ENCODE results near the gene C16orf82. TPM values are rescaled to one million over a fixed set of nuclear protein-coding genes. Genes with fewer than 3 reads are reported as not detected.

C16orf82 gene
- total RNA-seq, 1 donor from 2014 or later, result not detected

- peaks cover 2% of the 10 kb centered on the region for H3K27me3 Mint-ChIP-seq (ENCODE audit: unreplicated experiment)
- TF ChIP-seq, protein P1, sequence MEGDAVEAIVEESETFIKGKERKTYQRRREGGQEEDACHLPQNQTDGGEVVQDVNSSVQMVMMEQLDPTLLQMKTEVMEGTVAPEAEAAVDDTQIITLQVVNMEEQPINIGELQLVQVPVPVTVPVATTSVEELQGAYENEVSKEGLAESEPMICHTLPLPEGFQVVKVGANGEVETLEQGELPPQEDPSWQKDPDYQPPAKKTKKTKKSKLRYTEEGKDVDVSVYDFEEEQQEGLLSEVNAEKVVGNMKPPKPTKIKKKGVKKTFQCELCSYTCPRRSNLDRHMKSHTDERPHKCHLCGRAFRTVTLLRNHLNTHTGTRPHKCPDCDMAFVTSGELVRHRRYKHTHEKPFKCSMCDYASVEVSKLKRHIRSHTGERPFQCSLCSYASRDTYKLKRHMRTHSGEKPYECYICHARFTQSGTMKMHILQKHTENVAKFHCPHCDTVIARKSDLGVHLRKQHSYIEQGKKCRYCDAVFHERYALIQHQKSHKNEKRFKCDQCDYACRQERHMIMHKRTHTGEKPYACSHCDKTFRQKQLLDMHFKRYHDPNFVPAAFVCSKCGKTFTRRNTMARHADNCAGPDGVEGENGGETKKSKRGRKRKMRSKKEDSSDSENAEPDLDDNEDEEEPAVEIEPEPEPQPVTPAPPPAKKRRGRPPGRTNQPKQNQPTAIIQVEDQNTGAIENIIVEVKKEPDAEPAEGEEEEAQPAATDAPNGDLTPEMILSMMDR (IDR thresholded peaks at IDR 0.05; ENCODE audit: unreplicated experiment), result no peak
- no peak overlapping the region for H3K4me3 Mint-ChIP-seq (ENCODE audit: unreplicated experiment)
- no peaks in the 10 kb centered on the region for H3K36me3 Mint-ChIP-seq (ENCODE audit: low read depth, unreplicated experiment)
- DNase-seq (ENCODE audit: low spot score), result no peak
- no peaks in the 10 kb centered on the region for H3K4me1 Mint-ChIP-seq (ENCODE audit: unreplicated experiment)
- H3K27ac Mint-ChIP-seq (ENCODE audit: unreplicated experiment), result no peak overlapping the region
- peaks cover 7% of the 10 kb centered on the region for H3K9me3 Mint-ChIP-seq (ENCODE audit: unreplicated experiment)
Observed at GRCh38 chr16:27111486-27111885, 44.8 kb downstream of the C16orf82 start.

- TF ChIP-seq, protein P1 (IDR thresholded peaks at IDR 0.05; ENCODE audit: unreplicated experiment), result no peak
- Mint-ChIP-seq H3K27me3 (ENCODE audit: unreplicated experiment) (peaks cover 2% of the 10 kb centered on the region), H3K9me3 (ENCODE audit: unreplicated experiment) (peaks cover 7% of the 10 kb centered on the region), H3K4me3 (ENCODE audit: unreplicated experiment) (no peak overlapping the region), H3K27ac (ENCODE audit: unreplicated experiment) (no peak overlapping the region), H3K36me3 (ENCODE audit: low read depth, unreplicated experiment) (no peaks in the 10 kb centered on the region), H3K4me1 (ENCODE audit: unreplicated experiment) (no peaks in the 10 kb centered on the region)
- DNase-seq (ENCODE audit: low spot score), result no peak
Observed at GRCh38 chr16:27112093-27112811, 45.5 kb downstream of the C16orf82 start.

GRCh38 chr16:27113341-27113841 is 46.7 kb downstream of the C16orf82 start:
- H3K9me3 Mint-ChIP-seq (ENCODE audit: unreplicated experiment), result peaks cover 7% of the 10 kb centered on the region
- no peak overlapping the region for H3K27ac Mint-ChIP-seq (ENCODE audit: unreplicated experiment)
- H3K4me3 Mint-ChIP-seq (ENCODE audit: unreplicated experiment), result no peak overlapping the region

GRCh38 chr16:27114006-27114405 is 47.3 kb downstream of the C16orf82 start:
- Mint-ChIP-seq H3K4me1 (ENCODE audit: unreplicated experiment) (no peaks in the 10 kb centered on the region), H3K36me3 (ENCODE audit: low read depth, unreplicated experiment) (no peaks in the 10 kb centered on the region), H3K27ac (ENCODE audit: unreplicated experiment) (no peak overlapping the region), H3K9me3 (ENCODE audit: unreplicated experiment) (peaks cover 7% of the 10 kb centered on the region), H3K4me3 (ENCODE audit: unreplicated experiment) (no peak overlapping the region), H3K27me3 (ENCODE audit: unreplicated experiment) (peaks cover 2% of the 10 kb centered on the region)
- no peak for DNase-seq (ENCODE audit: low spot score)
- TF ChIP-seq, protein P1 (IDR thresholded peaks at IDR 0.05; ENCODE audit: unreplicated experiment), result no peak

More at GRCh38 chr16:27113341-27113841, 46.7 kb downstream of the C16orf82 start:
- peaks cover 2% of the 10 kb centered on the region for H3K27me3 Mint-ChIP-seq (ENCODE audit: unreplicated experiment)
- no peak for DNase-seq (ENCODE audit: low spot score)
- TF ChIP-seq, protein P1 (IDR thresholded peaks at IDR 0.05; ENCODE audit: unreplicated experiment), result no peak
- H3K4me1 Mint-ChIP-seq (ENCODE audit: unreplicated experiment), result no peaks in the 10 kb centered on the region
- no peaks in the 10 kb centered on the region for H3K36me3 Mint-ChIP-seq (ENCODE audit: low read depth, unreplicated experiment)

DNA sequence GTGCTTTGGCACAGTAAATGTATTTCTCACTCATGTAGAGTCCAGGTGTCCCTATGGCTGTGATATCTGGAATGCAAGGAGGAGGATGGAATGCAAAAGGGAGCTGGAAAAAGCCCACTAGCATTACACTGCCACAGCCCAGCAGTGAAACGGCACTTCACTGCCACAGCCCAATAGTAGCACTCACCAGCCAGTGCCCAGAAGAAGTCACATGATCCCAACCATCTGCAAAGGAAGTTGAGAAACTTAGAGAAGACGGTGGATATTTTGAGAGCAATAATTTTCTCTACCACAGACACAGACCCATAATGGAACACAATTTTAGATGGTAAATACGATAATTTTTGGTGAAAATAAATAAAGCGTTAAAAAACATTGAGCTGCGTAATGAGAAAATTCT is 51.8 kb downstream of the C16orf82 start:
- no peaks in the 10 kb centered on the region for H3K36me3 Mint-ChIP-seq (ENCODE audit: low read depth, unreplicated experiment)
- peaks cover 2% of the 10 kb centered on the region for H3K27me3 Mint-ChIP-seq (ENCODE audit: unreplicated experiment)
- no peaks in the 10 kb centered on the region for H3K4me1 Mint-ChIP-seq (ENCODE audit: unreplicated experiment)
- no peak overlapping the region for H3K4me3 Mint-ChIP-seq (ENCODE audit: unreplicated experiment)
- H3K27ac Mint-ChIP-seq (ENCODE audit: unreplicated experiment), result no peak overlapping the region
- peaks cover 11% of the 10 kb centered on the region for H3K9me3 Mint-ChIP-seq (ENCODE audit: unreplicated experiment)
- TF ChIP-seq, protein P1 (IDR thresholded peaks at IDR 0.05; ENCODE audit: unreplicated experiment), result no peak
- DNase-seq (ENCODE audit: low spot score), result no peak
